Adrenal gland (tissue), 12 donors: ENCODE data around the gene DAPL1. TPM values are rescaled to one million over a fixed set of nuclear protein-coding genes. Genes with fewer than 3 reads are reported as not detected.

Experiments used
- DNase-seq, 7 donors: peaks; one replicate each; pipeline ENCODE4 v3.0.0-alpha.2; 2019 to 2020
- H3K27ac ChIP-seq, 5 donors: fragments of 200-600 bp; sonication (generic) in 4 of 5; 1 replicate in 3 of 5; 2 replicates in 2 of 5; pipeline versions ENCODE4 v1.5.1 to v1.8.0; 2016 to 2020; ENCODE audit warnings: mild to moderate bottlenecking in 1 of 5
- H3K27me3 ChIP-seq: fragments of 200-600 bp; 2 replicates; pipeline ENCODE4 v1.8.0; 2021
- H3K36me3 ChIP-seq, 2 donors: fragments of 200-600 bp; replicated peaks in 1 of 2; 1 replicate in 1 of 2; 2 replicates in 1 of 2; pipeline versions ENCODE4 v1.5.1 to v1.8.0; 2018 to 2022
- H3K4me1 ChIP-seq, 2 donors: fragments of 200-600 bp; replicated peaks in 1 of 2; 1 replicate in 1 of 2; 2 replicates in 1 of 2; pipeline versions ENCODE4 v1.5.1 to v1.8.0; 2018 to 2021
- H3K4me3 ChIP-seq, 4 donors: fragments of 200-600 bp; sonication (generic) in 3 of 4; one replicate each; pipeline ENCODE4 v1.5.1; 2016 to 2018
- H3K9me3 ChIP-seq, 3 donors: fragments of 200-600 bp; sonication (generic) in 1 of 3; replicated peaks in 1 of 3; 1 replicate in 2 of 3; 2 replicates in 1 of 3; pipeline versions ENCODE4 v1.5.1 to v1.8.0; 2016 to 2021
- POLR2A ChIP-seq, 2 donors: fragments of 450-650 bp; IDR thresholded peaks; one replicate each; pipeline ENCODE4 v1.6.1; 2017; ENCODE audit warnings: antibody characterized with exemption in 2 of 2, mild to moderate bottlenecking in 2 of 2, moderate library complexity in 1 of 2
- WGBS, 4 donors: extraction: QIAGEN DNeasy Blood & Tissue Kit in 2 of 4; methylation state at CpG; one replicate each; pipeline versions ENCODE4 v1.1.5 to v1.1.7; 2013 to 2017; 5-methylcytosine and 5-hydroxymethylcytosine counted together
- intact Hi-C, 2 donors: fragments of 100-400 bp; cut with DNase I; formaldehyde crosslinking; loops; one replicate each; pipeline versions ENCODE4 v1.14.1 to v1.15.0; 2022 to 2023
- polyA plus RNA-seq, 3 donors: library from polyadenylated mRNA; stranded (reverse); fragments of 200-250 nt in 2 of 3; fragments of 350-450 nt in 1 of 3; fragmentation: Illumina TruSeq in 1 of 3; extraction: RNeasy Lipid Tissue Mini Kit (QIAGEN cat#74804) in 1 of 3; gene quantifications; one replicate each; pipeline ENCODE4 v1.2.3, GENCODE V29; 2013 to 2014
- total RNA-seq, 9 donors: library from RNA; depleted of rRNA in 4 of 9; stranded (reverse); fragments of >200 nt in 4 of 9; fragments of 120-200 nt in 1 of 9; fragmentation: NEBNext Ultra II Directional in 1 of 9; extraction: Animal tissue kit (Norgen Biotek cat#: 25700) in 1 of 9; gene quantifications; one replicate each; pipeline versions ENCODE4 v1.1.0 to v1.2.4, GENCODE V29; 2013 to 2023
- TF ChIP-seq, protein P1 (sequence below), 6 experiments: fragments of 450-650 bp in 4 of 6; fragments of 200-600 bp in 2 of 6; sonication (generic) in 1 of 6; IDR thresholded peaks; 1 replicate in 5 of 6; 2 replicates in 1 of 6; pipeline versions ENCODE4 v1.5.1 to v1.8.0; 2016 to 2021; ENCODE audit warnings: antibody characterized with exemption in 6 of 6, mild to moderate bottlenecking in 2 of 6, moderate library complexity in 1 of 6
- donor health status: healthy with polysubstance abuse.
- donor health status: Bipolar disorder and iron deficiency.
- donor health status: DM: yes; HTN: yes; CAD: no.
- donor health status: DM: no; HTN: no; CAD: no.
- donor health status: DM: no; HTN: no; CAD: no.
- donor health status: DM: yes; HTN: yes; CAD: no.

The DAPL1 gene
- total and polyA plus RNA-seq, 12 donors = 0.50 to 177 (median 35.4) TPM

DNA sequence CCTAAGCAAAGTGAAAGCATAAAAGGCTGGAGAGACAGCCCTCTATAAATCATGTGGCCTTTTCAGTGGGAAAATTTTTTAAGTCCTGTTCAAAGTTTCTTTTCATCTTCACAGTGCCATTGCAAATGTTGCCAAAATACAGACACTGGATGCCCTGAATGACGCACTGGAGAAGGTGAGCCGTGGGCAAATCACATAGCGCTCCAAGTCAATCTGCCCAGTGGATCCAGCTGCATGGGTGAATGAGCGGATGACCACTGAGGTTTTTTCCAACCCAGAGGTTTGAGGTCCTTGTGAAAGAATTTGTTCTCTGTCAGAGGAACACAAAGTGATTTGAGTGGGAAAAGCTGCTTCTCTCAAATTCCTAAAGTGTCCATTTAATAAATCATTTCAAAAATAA is 11.8 kb downstream of the DAPL1 start:
- intact Hi-C loops = no loop called here
- 46 to 54% (median 50%) methylated on average over 4 of the region's 4 CpGs for WGBS, 4 donors

DNA sequence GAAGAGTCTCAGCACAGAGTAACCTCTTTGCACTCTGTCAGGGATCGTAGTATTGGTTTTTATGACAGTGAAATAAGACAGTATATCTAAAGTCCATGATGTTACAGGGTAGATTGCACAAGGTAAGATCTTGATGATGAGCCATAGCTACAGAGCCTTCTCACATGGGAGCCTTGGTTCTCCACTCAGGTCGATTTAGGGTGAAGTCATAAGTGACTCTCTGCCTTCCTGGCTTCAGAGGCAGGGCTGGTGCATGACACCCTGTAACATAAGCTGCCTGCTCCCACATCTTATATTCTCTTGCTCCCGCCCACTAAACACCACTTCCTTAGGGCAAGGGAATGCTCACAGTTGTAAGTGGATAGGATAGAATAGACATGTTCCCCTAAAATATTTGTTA is 13.3 kb downstream of the DAPL1 start:
- H3K4me1 ChIP-seq = peaks cover 9 to 15% of the 10 kb centered on the region in 2 donors
- H3K9me3 ChIP-seq = no peaks in the 10 kb centered on the region
- TF ChIP-seq, protein P1, sequence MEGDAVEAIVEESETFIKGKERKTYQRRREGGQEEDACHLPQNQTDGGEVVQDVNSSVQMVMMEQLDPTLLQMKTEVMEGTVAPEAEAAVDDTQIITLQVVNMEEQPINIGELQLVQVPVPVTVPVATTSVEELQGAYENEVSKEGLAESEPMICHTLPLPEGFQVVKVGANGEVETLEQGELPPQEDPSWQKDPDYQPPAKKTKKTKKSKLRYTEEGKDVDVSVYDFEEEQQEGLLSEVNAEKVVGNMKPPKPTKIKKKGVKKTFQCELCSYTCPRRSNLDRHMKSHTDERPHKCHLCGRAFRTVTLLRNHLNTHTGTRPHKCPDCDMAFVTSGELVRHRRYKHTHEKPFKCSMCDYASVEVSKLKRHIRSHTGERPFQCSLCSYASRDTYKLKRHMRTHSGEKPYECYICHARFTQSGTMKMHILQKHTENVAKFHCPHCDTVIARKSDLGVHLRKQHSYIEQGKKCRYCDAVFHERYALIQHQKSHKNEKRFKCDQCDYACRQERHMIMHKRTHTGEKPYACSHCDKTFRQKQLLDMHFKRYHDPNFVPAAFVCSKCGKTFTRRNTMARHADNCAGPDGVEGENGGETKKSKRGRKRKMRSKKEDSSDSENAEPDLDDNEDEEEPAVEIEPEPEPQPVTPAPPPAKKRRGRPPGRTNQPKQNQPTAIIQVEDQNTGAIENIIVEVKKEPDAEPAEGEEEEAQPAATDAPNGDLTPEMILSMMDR (IDR thresholded peaks at IDR 0.05) = no peak
- TF ChIP-seq POLR2A (IDR thresholded peaks at IDR 0.05) = no peak
- DNase-seq = no peak
- intact Hi-C loops = no loop called here
- no peaks in the 10 kb centered on the region for H3K36me3 ChIP-seq
- 86 to 97% (median 92%) methylated on average over 3 of the region's 3 CpGs for WGBS, 4 donors
- no peaks in the 10 kb centered on the region for H3K27me3 ChIP-seq
- H3K4me3 ChIP-seq = no peak overlapping the region
- no peak overlapping the region for H3K27ac ChIP-seq

More for the DNA sequence above, 11.8 kb downstream of the DAPL1 start:
- no peaks in the 10 kb centered on the region for H3K9me3 ChIP-seq
- H3K4me3 ChIP-seq = no peak overlapping the region
- no peaks in the 10 kb centered on the region for H3K36me3 ChIP-seq
- peak; percentile 31 to 70 (median 65) for DNase-seq
- no peaks in the 10 kb centered on the region for H3K27me3 ChIP-seq
- TF ChIP-seq POLR2A (IDR thresholded peaks at IDR 0.05) = no peak
- TF ChIP-seq, protein P1 (IDR thresholded peaks at IDR 0.05) = no peak
- H3K27ac ChIP-seq = peak overlapping the region in 1 of 5 donors; percentile 24
- peaks cover 15 to 16% of the 10 kb centered on the region in 2 donors for H3K4me1 ChIP-seq

DNA sequence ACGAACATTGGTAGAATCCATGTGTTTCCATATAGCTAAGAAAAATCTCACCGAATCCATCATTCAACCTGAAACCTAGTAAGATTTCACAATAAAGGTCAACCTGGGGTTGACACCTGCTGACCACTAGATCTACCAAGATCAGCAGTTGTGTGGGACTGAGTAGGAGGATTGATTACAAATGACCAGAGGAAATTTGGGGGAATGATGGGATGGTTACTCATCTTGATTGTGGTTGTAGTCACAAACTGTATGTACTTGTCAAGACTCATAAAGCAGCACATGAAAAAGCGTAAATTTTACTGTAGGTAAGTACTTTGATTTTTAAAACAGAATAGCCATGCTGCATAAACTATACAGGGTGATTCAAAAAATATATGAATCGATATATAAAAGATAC is 14.7 kb downstream of the DAPL1 start:
- intact Hi-C loops = no loop called here
- no peak overlapping the region for H3K4me3 ChIP-seq
- no peak for TF ChIP-seq POLR2A (IDR thresholded peaks at IDR 0.05)
- TF ChIP-seq, protein P1 (IDR thresholded peaks at IDR 0.05) = no peak
- no peak for DNase-seq
- WGBS, 4 donors = 57 to 74% (median 67%) methylated on average over 4 of the region's 4 CpGs
- H3K4me1 ChIP-seq = peaks cover 10 to 20% of the 10 kb centered on the region in 2 donors
- H3K36me3 ChIP-seq = no peaks in the 10 kb centered on the region
- H3K9me3 ChIP-seq = no peaks in the 10 kb centered on the region
- no peak overlapping the region for H3K27ac ChIP-seq
- no peaks in the 10 kb centered on the region for H3K27me3 ChIP-seq

DNA sequence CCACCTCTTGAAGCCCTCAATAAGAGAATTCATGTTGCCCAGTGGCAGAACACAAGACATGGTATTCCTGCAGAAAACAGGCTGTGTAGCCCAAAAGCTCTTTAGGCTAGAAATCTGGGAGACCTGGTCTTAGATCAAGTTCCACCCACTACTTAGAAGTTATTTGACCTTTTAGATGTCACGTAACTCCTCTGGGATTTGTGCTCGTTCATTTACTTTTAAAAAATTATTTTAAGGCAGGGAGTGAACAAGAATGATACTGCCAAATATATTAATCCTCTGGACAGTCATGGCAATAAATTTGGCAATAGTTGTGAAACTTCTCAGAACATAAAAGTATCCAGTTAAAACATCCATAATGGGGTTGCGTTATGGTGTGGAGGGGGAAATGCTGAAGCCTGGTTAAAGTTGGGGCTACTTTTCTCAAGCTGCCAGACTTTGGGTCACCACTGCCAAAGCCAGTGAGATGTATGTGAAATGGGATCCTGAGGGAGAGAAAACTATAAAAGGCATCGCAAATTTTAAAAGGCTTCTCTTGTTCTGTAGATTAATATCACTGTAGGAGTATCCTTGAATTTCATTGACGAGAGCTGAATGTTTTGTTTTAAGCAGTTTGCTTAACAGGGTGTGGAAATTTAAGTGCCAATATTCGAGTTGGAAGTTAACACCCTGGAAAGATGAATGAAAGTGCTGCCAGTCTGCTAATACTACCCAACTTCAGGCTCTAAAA is 15.8 kb downstream of the DAPL1 start:
- TF ChIP-seq POLR2A (IDR thresholded peaks at IDR 0.05) = no peak
- TF ChIP-seq, protein P1 (IDR thresholded peaks at IDR 0.05) = no peak
- H3K27ac ChIP-seq = peak overlapping the region in 2 of 5 donors; percentile 0 to 24
- no peak for DNase-seq

More for the DNA sequence above, 15.8 kb downstream of the DAPL1 start:
- WGBS, 4 donors = 34 to 42% (median 39%) methylated on average over 6 of the region's 6 CpGs
- Histone ChIP-seq H3K9me3 (no peaks in the 10 kb centered on the region), H3K36me3 (no peaks in the 10 kb centered on the region), H3K4me1 (peaks cover 20 to 21% of the 10 kb centered on the region in 2 donors), H3K27me3 (no peaks in the 10 kb centered on the region), H3K4me3 (no peak overlapping the region)
- intact Hi-C loops = no loop called here
